NCI-H2029 treated with DMSO at 0.1 percent for 48 hours (cell line): ENCODE data around the gene ASPG.

ENCODE experiments used
- DNase-seq: peaks from one replicate; lab custom pipeline; 2025; lab: John Stamatoyannopoulos, UW

ASPG gene

GRCh38 chr14:104075530-104076151 lies 9.9 kb upstream of the ASPG start:
- no peak for DNase-seq

- DNase-seq, result no peak
These were observed 8.8 kb upstream of the ASPG start for GRCh38 chr14:104076743-104077142.

GRCh38 chr14:104078031-104078455 lies 7.5 kb upstream of the ASPG start:
- peak; percentile 46 for DNase-seq

- DNase-seq, result no peak
These were observed 4.9 kb upstream of the ASPG start for GRCh38 chr14:104080376-104081260.

- no peak for DNase-seq
These were observed 4.2 kb upstream of the ASPG start for GRCh38 chr14:104081261-104081835.

- DNase-seq, result no peak
These were observed 3.5 kb upstream of the ASPG start for GRCh38 chr14:104081951-104082464.

- peak; percentile 1 for DNase-seq
These were observed 2.7 kb upstream of the ASPG start for GRCh38 chr14:104082807-104083206.

- DNase-seq, result no peak
These were observed 1.1 kb upstream of the ASPG start for GRCh38 chr14:104084251-104085002.

GRCh38 chr14:104085889-104086201 lies 345 bp downstream of the ASPG start:
- no peak for DNase-seq

GRCh38 chr14:104086210-104086660 lies 735 bp downstream of the ASPG start:
- no peak for DNase-seq

GRCh38 chr14:104086661-104087461 lies 1.4 kb downstream of the ASPG start:
- no peak for DNase-seq

- DNase-seq, result no peak
These were observed 2.0 kb downstream of the ASPG start for GRCh38 chr14:104087505-104087904.

GRCh38 chr14:104087981-104088850 lies 2.7 kb downstream of the ASPG start:
- no peak for DNase-seq

GRCh38 chr14:104090071-104090748 lies 4.7 kb downstream of the ASPG start:
- DNase-seq, result no peak

- no peak for DNase-seq
These were observed 5.8 kb downstream of the ASPG start for GRCh38 chr14:104091061-104091926.

- no peak for DNase-seq
These were observed 6.6 kb downstream of the ASPG start for GRCh38 chr14:104091927-104092771.

- no peak for DNase-seq
These were observed 7.4 kb downstream of the ASPG start for GRCh38 chr14:104092931-104093365.
